Sigmoid colon (tissue), 4 donors: Measurements from ENCODE around the gene GNAQ.

Experiments
- EP300 ChIP-seq, 4 donors: sonication (generic); formaldehyde crosslinking; IDR thresholded peaks; one replicate each; pipeline ENCODE4 v1.6.1; 2017; ENCODE audit warnings: antibody characterized with exemption in 4 of 4
- POLR2AphosphoS5 ChIP-seq, 4 donors: sonication (generic); formaldehyde crosslinking; IDR thresholded peaks; one replicate each; pipeline ENCODE4 v1.6.1; 2017; ENCODE audit warnings: antibody characterized with exemption in 4 of 4
- TF ChIP-seq, protein P1 (sequence below), 4 experiments: fragments of 450-650 bp in 3 of 4; fragments of 200-600 bp in 1 of 4; IDR thresholded peaks; one replicate each; pipeline ENCODE4 v1.5.1; 2016 to 2019; ENCODE audit warnings: antibody characterized with exemption in 4 of 4, mild to moderate bottlenecking in 3 of 4, moderate library complexity in 2 of 4

DNA sequence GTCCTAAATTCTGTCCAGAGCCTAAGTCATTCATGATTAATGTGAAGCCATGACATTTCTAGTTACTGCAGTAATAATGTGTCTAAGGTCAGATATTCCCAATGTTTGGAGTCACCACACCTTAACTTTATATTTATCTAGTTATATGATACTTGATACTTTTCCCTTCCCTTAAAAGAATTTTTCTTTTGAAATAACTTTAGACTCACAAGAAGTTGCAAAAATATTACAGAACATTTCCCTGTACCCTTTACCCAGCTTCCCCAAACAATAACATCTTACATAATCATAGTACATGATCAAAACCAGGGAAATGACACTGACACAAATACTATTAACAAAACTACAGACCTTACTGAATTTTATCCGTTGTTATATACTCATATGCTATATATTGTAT is 233.5 kb downstream of the GNAQ start:
- TF ChIP-seq, protein P1, sequence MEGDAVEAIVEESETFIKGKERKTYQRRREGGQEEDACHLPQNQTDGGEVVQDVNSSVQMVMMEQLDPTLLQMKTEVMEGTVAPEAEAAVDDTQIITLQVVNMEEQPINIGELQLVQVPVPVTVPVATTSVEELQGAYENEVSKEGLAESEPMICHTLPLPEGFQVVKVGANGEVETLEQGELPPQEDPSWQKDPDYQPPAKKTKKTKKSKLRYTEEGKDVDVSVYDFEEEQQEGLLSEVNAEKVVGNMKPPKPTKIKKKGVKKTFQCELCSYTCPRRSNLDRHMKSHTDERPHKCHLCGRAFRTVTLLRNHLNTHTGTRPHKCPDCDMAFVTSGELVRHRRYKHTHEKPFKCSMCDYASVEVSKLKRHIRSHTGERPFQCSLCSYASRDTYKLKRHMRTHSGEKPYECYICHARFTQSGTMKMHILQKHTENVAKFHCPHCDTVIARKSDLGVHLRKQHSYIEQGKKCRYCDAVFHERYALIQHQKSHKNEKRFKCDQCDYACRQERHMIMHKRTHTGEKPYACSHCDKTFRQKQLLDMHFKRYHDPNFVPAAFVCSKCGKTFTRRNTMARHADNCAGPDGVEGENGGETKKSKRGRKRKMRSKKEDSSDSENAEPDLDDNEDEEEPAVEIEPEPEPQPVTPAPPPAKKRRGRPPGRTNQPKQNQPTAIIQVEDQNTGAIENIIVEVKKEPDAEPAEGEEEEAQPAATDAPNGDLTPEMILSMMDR (IDR thresholded peaks at IDR 0.05): no peak
- no peak for TF ChIP-seq EP300 (IDR thresholded peaks at IDR 0.05)
- TF ChIP-seq POLR2AphosphoS5 (IDR thresholded peaks at IDR 0.05): no peak
